Motor neuron (in vitro differentiated cells): ENCODE data around the gene EEF1AKMT2. TPM values are rescaled to one million over a fixed set of nuclear protein-coding genes. Genes with fewer than 3 reads are reported as not detected.
A peak's percentile ranks its signal among the peaks of the same experiment; 100 is the strongest.
"Not testable (repeated sequence)": the region's sequence is repeated elsewhere in the genome, so short reads cannot be mapped to it uniquely, and the experiment has no call there.

ENCODE experiments used
- ATAC-seq, 8 experiments: fragments of 200-7000 bp; cut with Tn5 transposase; replicated peaks in 6 of 8; 2 replicates each; pipeline ENCODE4 v1.8.0; 2021; ENCODE audit warnings: mild to moderate bottlenecking in 8 of 8, moderate library complexity in 8 of 8
- H3K27ac ChIP-seq, 2 donors: fragments of 250-450 bp; sonication (Bioruptor Pico); 2 replicates each; pipeline ENCODE4 v1.9.0; 2021; ENCODE audit warnings: antibody characterized with exemption in 2 of 2, mild to moderate bottlenecking in 2 of 2, moderate library complexity in 1 of 2
- H3K4me1 ChIP-seq, 2 donors: fragments of 250-450 bp; sonication (Bioruptor Pico); replicated peaks in 1 of 2; 2 replicates each; pipeline ENCODE4 v1.6.1; 2021; ENCODE audit warnings: antibody characterized with exemption in 2 of 2, mild to moderate bottlenecking in 2 of 2, moderate library complexity in 1 of 2
- H3K4me3 ChIP-seq, 5 donors: fragments of 250-450 bp; sonication (Bioruptor Pico); 2 replicates each; pipeline ENCODE4 v1.9.0; 2021; ENCODE audit warnings: antibody characterized with exemption in 5 of 5, mild to moderate bottlenecking in 5 of 5, moderate library complexity in 4 of 5
- WGBS, 10 experiments: fragments of 450-650 bp; shearing (Covaris generic); methylation state at CpG; one replicate each; pipeline ENCODE4 v1.0.0; 2022; 5-methylcytosine and 5-hydroxymethylcytosine counted together
- in situ Hi-C, 9 experiments: fragments of 400-800 bp; cut with MboI; loops; one replicate each; pipeline ENCODE4 v1.15.0; 2021; ENCODE audit warnings: low sequenced_read_pairs in 9 of 9, low pct_unique_long_range_greater_than_20kb in 2 of 9; ENCODE audit not compliant: unreplicated experiment in 9 of 9
- total RNA-seq, 8 experiments: library from RNA; unstranded; fragments of 300-600 nt; gene quantifications; 2 replicates each; pipeline versions ENCODE4 v1.2.3 to v1.2.4, GENCODE V29; 2022

The EEF1AKMT2 gene
- total RNA-seq, 8 experiments from 2014 or later = 10.6 to 28.9 (median 20.6) TPM

- H3K27ac ChIP-seq = no peak overlapping the region
- no peak for ATAC-seq
- no peak overlapping the region for H3K4me3 ChIP-seq
- H3K4me1 ChIP-seq = no peaks in the 10 kb centered on the region
- 71 to 100% (median 94%) methylated on average over 1 to 3 of the region's 3 CpGs; no CpG with 5 or more reads in 2 of the 10 experiments for WGBS, 10 experiments
- in situ Hi-C loops = loop anchor here in 7 of 9 experiments (10.0 to 25.0 kb wide), 4 partner anchors 186 to 213 kb away; no protein-coding TSS in a partner anchor
Measured at GRCh38 chr10:124748166-124748565, 43.5 kb downstream of the EEF1AKMT2 start.

DNA sequence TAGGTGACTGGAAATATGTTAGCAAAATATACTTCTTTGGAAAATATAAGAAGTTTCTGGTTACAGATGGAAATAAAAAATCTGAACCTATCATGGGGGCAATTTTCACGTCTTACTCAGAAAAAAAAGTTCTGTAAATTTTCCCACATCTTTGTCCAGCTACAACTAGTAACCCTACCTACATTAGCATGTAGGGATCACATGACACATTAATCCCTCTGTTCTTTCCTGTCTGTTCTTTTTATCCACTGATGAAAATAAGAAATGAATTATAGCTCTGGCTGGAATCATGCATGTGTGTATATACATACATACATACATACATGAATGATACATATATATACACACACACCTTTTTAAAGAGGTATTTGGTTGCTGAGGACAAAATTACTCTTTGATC is 43.9 kb downstream of the EEF1AKMT2 start:
- in situ Hi-C loops = loop anchor here in 7 of 9 experiments (10.0 to 25.0 kb wide), 4 partner anchors 185 to 213 kb away; no protein-coding TSS in a partner anchor
- no peak overlapping the region for H3K4me3 ChIP-seq
- 40 to 100% (median 87%) methylated on average over 1 of the region's 1 CpG; no CpG with 5 or more reads in 4 of the 10 experiments for WGBS, 10 experiments
- ATAC-seq = no peak
- no peak overlapping the region for H3K27ac ChIP-seq
- H3K4me1 ChIP-seq = no peaks in the 10 kb centered on the region

DNA sequence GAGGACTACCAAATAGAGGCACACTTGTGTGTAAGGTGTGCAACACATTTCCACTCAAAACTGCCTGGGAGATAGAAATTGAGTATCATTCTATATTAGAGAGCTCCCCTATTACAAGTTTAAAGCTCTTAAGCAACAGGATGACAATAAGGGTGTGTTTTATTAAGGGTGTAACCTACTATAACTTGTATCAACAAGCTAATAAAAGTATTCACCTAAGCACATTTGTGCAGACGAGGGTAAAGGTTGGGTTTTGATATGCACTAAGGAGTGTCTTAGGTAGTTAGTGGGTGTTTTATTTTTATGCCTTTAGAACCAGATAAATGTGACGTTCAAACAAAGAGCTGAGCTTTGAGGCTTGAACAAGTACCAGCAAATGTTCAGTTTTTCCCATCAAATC is 44.7 kb downstream of the EEF1AKMT2 start:
- WGBS, 10 experiments = 33 to 100% (median 80%) methylated on average over 1 to 2 of the region's 2 CpGs; no CpG with 5 or more reads in 3 of the 10 experiments

DNA sequence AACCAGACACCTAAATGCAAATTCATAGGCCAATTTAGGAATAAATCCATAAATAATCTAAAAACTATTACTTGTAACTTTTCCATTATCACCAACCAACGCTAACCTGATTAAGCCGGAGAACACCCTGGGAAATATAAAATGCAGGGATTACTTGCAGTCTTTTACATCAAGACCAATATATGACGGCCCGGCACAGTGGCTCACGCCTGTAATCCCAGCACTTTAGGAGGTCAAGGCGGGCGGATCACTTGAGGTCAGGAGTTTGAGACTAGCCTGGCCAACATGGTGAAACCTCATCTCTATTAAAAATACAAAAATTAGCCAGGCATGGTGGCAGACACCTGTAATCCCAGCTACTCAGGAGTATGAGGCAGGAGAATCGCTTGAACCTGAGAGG is 45.2 kb downstream of the EEF1AKMT2 start:
- H3K27ac ChIP-seq, ATAC-seq, H3K4me3 ChIP-seq: not testable (repeated sequence)
- WGBS, 10 experiments = 98 to 100% (median 100%) methylated on average over 1 to 7 of the region's 8 CpGs; no CpG with 5 or more reads in 4 of the 10 experiments
- in situ Hi-C loops = loop anchor here in 7 of 9 experiments (10.0 to 25.0 kb wide), 4 partner anchors 184 to 212 kb away; no protein-coding TSS in a partner anchor
- H3K4me1 ChIP-seq = peaks cover 9 to 11% of the 10 kb centered on the region in 2 donors

More for the DNA sequence above, 44.7 kb downstream of the EEF1AKMT2 start:
- in situ Hi-C loops = loop anchor here in 7 of 9 experiments (10.0 to 25.0 kb wide), 4 partner anchors 185 to 212 kb away; no protein-coding TSS in a partner anchor
- H3K4me1 ChIP-seq = peaks cover 4 to 6% of the 10 kb centered on the region in 2 donors
- no peak overlapping the region for H3K27ac ChIP-seq
- no peak for ATAC-seq
- H3K4me3 ChIP-seq = no peak overlapping the region

GRCh38 chr10:124745673-124746072 is 46.0 kb downstream of the EEF1AKMT2 start:
- WGBS, 10 experiments = 0 to 61% (median 50%) methylated on average over 1 to 3 of the region's 3 CpGs; no CpG with 5 or more reads in 1 of the 10 experiments
- peaks cover 17 to 18% of the 10 kb centered on the region in 2 donors for H3K4me1 ChIP-seq
- no peak for ATAC-seq
- in situ Hi-C loops = loop anchor here in 7 of 9 experiments (10.0 to 25.0 kb wide), 4 partner anchors 183 to 211 kb away; no protein-coding TSS in a partner anchor
- no peak overlapping the region for H3K4me3 ChIP-seq
- H3K27ac ChIP-seq = no peak overlapping the region

DNA sequence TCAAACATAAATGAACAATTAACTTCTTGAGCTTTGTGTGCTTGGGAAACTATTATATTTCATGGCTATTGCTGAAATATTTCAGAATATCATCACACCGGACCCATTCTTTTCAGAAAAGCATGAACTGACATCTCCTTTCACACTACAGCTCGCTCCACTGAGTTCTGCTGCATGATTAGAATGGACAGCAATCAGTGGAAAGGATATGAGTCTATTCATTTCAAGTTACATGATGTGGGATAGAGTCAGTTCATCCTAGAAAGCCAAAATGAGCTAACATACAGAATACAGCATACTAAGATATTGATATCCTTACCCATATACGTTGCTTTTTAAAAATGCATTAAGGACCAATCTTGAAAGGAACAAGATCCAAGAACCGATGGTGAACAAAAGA is 46.4 kb downstream of the EEF1AKMT2 start:
- in situ Hi-C loops = loop anchor here in 7 of 9 experiments (10.0 to 25.0 kb wide), 4 partner anchors 183 to 210 kb away; no protein-coding TSS in a partner anchor
- no peak overlapping the region for H3K27ac ChIP-seq
- ATAC-seq = no peak
- H3K4me3 ChIP-seq = no peak overlapping the region
- WGBS, 10 experiments = 44 to 100% (median 81%) methylated on average over 2 to 4 of the region's 4 CpGs; no CpG with 5 or more reads in 2 of the 10 experiments
- H3K4me1 ChIP-seq = peaks cover 21 to 22% of the 10 kb centered on the region in 2 donors

DNA sequence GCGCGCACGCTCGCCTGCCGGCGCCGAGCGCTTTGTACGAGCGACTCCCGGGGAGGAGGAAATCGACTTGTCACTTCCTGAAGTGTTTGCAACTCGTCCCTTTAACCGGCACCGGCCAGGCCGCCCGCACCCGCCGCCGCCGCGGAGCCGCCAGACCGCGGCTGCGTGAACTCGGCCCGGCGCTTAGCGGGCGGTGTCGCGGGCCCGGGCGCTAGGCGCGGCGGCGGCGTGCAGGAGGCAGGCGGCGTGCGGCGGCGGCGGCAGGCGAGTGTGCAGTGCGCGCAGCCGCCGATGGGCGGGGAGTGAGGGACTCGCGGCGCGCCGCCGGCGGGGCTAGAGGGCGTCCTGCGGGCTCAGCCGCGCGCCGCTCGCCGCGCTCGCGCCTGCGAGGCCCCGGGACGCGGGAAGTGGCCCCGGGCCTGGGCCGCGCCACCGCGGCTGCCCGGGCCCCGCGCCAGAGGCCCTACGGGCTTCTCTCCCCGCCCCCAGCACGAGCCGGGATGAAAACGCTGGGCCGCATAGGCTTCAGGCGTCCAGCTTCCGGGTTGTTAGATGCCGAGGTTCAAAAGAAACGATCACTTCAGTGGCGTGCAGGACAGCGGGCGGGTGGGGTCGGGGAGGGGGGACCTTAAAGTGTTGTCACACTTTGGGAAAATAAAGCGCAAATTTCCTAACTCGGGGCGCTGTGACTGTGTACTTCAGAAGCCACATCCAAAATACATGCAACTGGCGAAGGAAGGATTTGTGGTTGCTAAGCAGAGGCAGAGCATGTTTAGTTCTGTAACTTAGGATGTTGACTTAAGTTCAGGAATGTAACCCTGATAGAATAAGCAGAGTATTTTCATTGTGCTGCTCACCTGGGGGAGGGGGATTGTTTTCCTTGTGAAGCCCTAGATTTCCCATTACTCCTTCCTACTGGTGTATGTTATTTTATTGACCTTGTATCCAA is 47.3 kb downstream of the EEF1AKMT2 start, which contains the start of gene FAM53B:
Gene FAM53B (minus strand): TSS at position 277 of the 949 bp plus-strand sequence. CDS start 37,665 bp downstream, outside the sequence.
- in situ Hi-C loops = loop anchor here in 7 of 9 experiments (10.0 to 25.0 kb wide), 4 partner anchors 182 to 210 kb away; no protein-coding TSS in a partner anchor
- 3 to 20% methylated on average over 1 to 5 of the region's 100 CpGs; no CpG with 5 or more reads in 8 of the 10 experiments for WGBS, 10 experiments

DNA sequence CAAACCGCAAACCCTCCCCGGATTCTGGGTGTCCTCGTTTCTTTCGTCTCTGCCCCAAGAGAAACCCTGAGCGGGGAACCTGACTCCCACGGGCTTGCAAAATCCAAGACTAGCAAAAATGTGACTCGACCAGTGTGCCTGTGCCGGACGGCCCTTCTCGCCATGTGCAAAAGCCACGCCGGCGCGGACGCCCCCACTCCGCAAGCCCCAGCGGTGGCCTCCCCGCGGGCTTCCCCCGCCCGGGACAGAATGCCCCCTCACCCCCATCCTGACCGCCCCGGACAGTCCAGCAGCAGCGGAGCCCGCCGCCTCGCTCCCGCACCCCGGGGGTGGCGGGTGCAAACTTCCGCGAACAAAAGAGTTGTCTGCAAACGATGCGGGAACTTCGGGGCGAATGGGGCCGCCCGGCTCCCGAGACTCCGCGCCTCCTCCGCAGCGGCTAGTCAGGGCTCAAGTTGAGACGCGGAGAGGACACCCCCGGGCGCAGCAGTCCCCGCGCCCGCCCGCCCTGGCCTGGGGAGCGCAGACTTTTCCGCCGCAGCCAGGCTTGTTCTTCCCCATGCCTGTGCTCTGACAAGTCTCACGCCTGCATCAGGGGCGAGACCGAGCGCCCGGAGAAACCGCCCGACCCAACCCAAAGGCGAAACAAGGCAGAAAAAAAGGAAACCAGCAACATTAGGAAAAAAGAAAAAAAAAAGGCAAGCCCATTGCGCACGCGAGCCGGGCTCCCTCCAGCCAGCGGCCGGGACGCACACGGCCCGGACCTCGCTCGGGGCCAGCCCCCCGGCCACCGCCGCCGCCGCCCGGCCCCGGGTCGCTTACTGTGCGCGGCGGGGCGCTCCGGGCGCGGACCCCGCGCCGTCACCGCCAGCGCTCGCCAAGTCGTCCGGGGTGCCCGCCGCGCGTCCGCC is 48.2 kb downstream of the EEF1AKMT2 start:
- peaks cover 39 to 40% of the 10 kb centered on the region in 2 donors for H3K4me1 ChIP-seq
- H3K27ac ChIP-seq = peak overlapping the region; percentile 49 to 55
- WGBS, 10 experiments = 0 to 2% (median 0%) methylated on average over 3 to 13 of the region's 101 CpGs; no CpG with 5 or more reads in 6 of the 10 experiments
- ATAC-seq = peak; percentile 8 to 51 (median 34)
- peak overlapping the region; percentile 56 to 88 (median 65) for H3K4me3 ChIP-seq
- in situ Hi-C loops = loop anchor here in 7 of 9 experiments (10.0 to 25.0 kb wide), 4 partner anchors 181 to 209 kb away; no protein-coding TSS in a partner anchor

More for the DNA sequence above, 47.3 kb downstream of the EEF1AKMT2 start, which contains the start of gene FAM53B:
- H3K4me3 ChIP-seq = peak within 1 kb of the TSS; percentile 56 to 88 (median 65)
- ATAC-seq = peak; percentile 69 to 79 (median 74)
- H3K4me1 ChIP-seq = peaks cover 30 to 31% of the 10 kb centered on the region in 2 donors
- H3K27ac ChIP-seq = peak within 1 kb of the TSS; percentile 49 to 55

GRCh38 chr10:124742413-124743190 is 49.1 kb downstream of the EEF1AKMT2 start:
- ATAC-seq = peak in 7 of 8 experiments; percentile 1 to 34 (median 29)
- peaks cover 48 to 49% of the 10 kb centered on the region in 2 donors for H3K4me1 ChIP-seq
- in situ Hi-C loops = loop anchor here in 7 of 9 experiments (10.0 to 25.0 kb wide), 4 partner anchors 180 to 208 kb away; no protein-coding TSS in a partner anchor
- H3K4me3 ChIP-seq = peak overlapping the region; percentile 56 to 88 (median 65)
- peak overlapping the region; percentile 49 to 55 for H3K27ac ChIP-seq
- WGBS, 10 experiments = 0 to 17% (median 0%) methylated on average over 1 to 17 of the region's 42 CpGs; no CpG with 5 or more reads in 4 of the 10 experiments

GRCh38 chr10:124741922-124742412 is 49.7 kb downstream of the EEF1AKMT2 start:
- Histone ChIP-seq H3K4me3 (peak overlapping the region; percentile 56 to 88 (median 65)), H3K4me1 (peaks cover 54 to 55% of the 10 kb centered on the region in 2 donors), H3K27ac (peak overlapping the region in 1 of 2 donors; percentile 55)
- no peak for ATAC-seq
- in situ Hi-C loops = loop anchor here in 7 of 9 experiments (10.0 to 25.0 kb wide), 4 partner anchors 180 to 207 kb away; no protein-coding TSS in a partner anchor
- 30 to 73% (median 40%) methylated on average over 1 to 9 of the region's 9 CpGs; no CpG with 5 or more reads in 1 of the 10 experiments for WGBS, 10 experiments
